ENCODE measurements around the gene ROR1.
A peak's percentile ranks its signal among the peaks of the same experiment; 100 is the strongest.

The ROR1 gene

GRCh38 chr1:64038119-64038518, 264.3 kb downstream of the ROR1 start:
- POLR2A ChIA-PET, result no interaction called here
- DNase-seq (ENCODE audit: low read depth, low spot score), result no peak
- CTCF ChIA-PET, result interaction anchor here (1.0 kb wide), 1 partner anchor 159 kb away, joined by 3 read pairs; no protein-coding TSS in a partner anchor

GRCh38 chr1:64038965-64039364, 265.1 kb downstream of the ROR1 start:
- DNase-seq (ENCODE audit: low read depth, low spot score), result no peak
- H3K4me3 ChIP-seq (ENCODE audit: low read depth, low read length), result no peak overlapping the region
- CTCF ChIA-PET, result interaction anchor here (1.4 kb wide), 1 partner anchor 348 kb away, joined by 3 read pairs; no protein-coding TSS in a partner anchor
- POLR2A ChIA-PET, result interaction anchor here (0.6 kb wide), 1 partner anchor 19 kb away, joined by 3 read pairs; no protein-coding TSS in a partner anchor
- no peak for TF ChIP-seq CTCF (IDR thresholded peaks at IDR 0.05; ENCODE audit: insufficient read depth, low read length, missing control alignments)

More at GRCh38 chr1:64038119-64038518, 264.3 kb downstream of the ROR1 start:
- no peak overlapping the region for H3K4me3 ChIP-seq (ENCODE audit: low read depth, low read length)
- TF ChIP-seq CTCF (IDR thresholded peaks at IDR 0.05; ENCODE audit: insufficient read depth, low read length, missing control alignments), result no peak

GRCh38 chr1:64039390-64039926, 265.6 kb downstream of the ROR1 start:
- no peak overlapping the region for H3K4me3 ChIP-seq (ENCODE audit: low read depth, low read length)
- peak; percentile 96 for DNase-seq (ENCODE audit: low read depth, low spot score)
- CTCF ChIA-PET, result interaction anchor here (1.4 to 1.7 kb wide), 2 partner anchors 98 to 348 kb away, joined by 3 to 7 read pairs; no protein-coding TSS in a partner anchor
- POLR2A ChIA-PET, result interaction anchor here (0.6 to 0.7 kb wide), 2 partner anchors 19 to 894 kb away, joined by 3 to 5 read pairs; no protein-coding TSS in a partner anchor
- no peak for TF ChIP-seq CTCF (IDR thresholded peaks at IDR 0.05; ENCODE audit: insufficient read depth, low read length, missing control alignments)

GRCh38 chr1:64041371-64042131, 267.7 kb downstream of the ROR1 start:
- TF ChIP-seq CTCF (IDR thresholded peaks at IDR 0.05; ENCODE audit: insufficient read depth, low read length, missing control alignments), result no peak
- ChIA-PET CTCF (no interaction called here), POLR2A (no interaction called here)
- no peak overlapping the region for H3K4me3 ChIP-seq (ENCODE audit: low read depth, low read length)
- no peak for DNase-seq (ENCODE audit: low read depth, low spot score)

- POLR2A ChIA-PET, result interaction anchor here (0.6 kb wide), 1 partner anchor 71 kb away, joined by 5 read pairs; no protein-coding TSS in a partner anchor
- CTCF ChIA-PET, result interaction anchor here (0.6 to 0.8 kb wide), 3 partner anchors 11 to 351 kb away, joined by 3 read pairs; no protein-coding TSS in a partner anchor
Measured at GRCh38 chr1:64042331-64043100, 268.7 kb downstream of the ROR1 start.

More at GRCh38 chr1:64042331-64043100, 268.7 kb downstream of the ROR1 start:
- TF ChIP-seq CTCF (IDR thresholded peaks at IDR 0.05; ENCODE audit: insufficient read depth, low read length, missing control alignments), result no peak
- DNase-seq (ENCODE audit: low read depth, low spot score), result peak; percentile 91
- H3K4me3 ChIP-seq (ENCODE audit: low read depth, low read length), result no peak overlapping the region

Measured in AG04449 (cell line).